Measurements from ENCODE around the gene CUEDC1.

The CUEDC1 gene

GRCh38 chr17:57885148-57885915 lies 69.9 kb downstream of the CUEDC1 start:
- Histone ChIP-seq H2AFZ (no peak overlapping the region), H3K27me3 (ENCODE audit: control insufficient read depth, insufficient read depth, low read length) (no peaks in the 10 kb centered on the region), H3K9ac (no peak overlapping the region), H3K79me2 (peaks cover 2% of the 10 kb centered on the region), H3K4me3 (ENCODE audit: low read depth, low read length) (no peak overlapping the region), H3K4me1 (peaks cover 7% of the 10 kb centered on the region), H3K36me3 (ENCODE audit: control insufficient read depth, insufficient read depth, low read length) (no peaks in the 10 kb centered on the region), H3K27ac (no peak overlapping the region), H3K9me3 (ENCODE audit: control insufficient read depth, low read length) (no peaks in the 10 kb centered on the region), H3K4me2 (ENCODE audit: low read length) (no peak overlapping the region)
- no peak for TF ChIP-seq CTCF (IDR thresholded peaks at IDR 0.05)

GRCh38 chr17:57881783-57882351 lies 73.3 kb downstream of the CUEDC1 start:
- no peak for TF ChIP-seq CTCF (IDR thresholded peaks at IDR 0.05)
- no peak overlapping the region for H3K9ac ChIP-seq

GRCh38 chr17:57881143-57881542 lies 74.1 kb downstream of the CUEDC1 start:
- peaks cover 2% of the 10 kb centered on the region for H3K79me2 ChIP-seq
- no peak for TF ChIP-seq CTCF (IDR thresholded peaks at IDR 0.05)
- H3K9me3 ChIP-seq (ENCODE audit: control insufficient read depth, low read length), result no peaks in the 10 kb centered on the region
- H3K4me1 ChIP-seq, result peaks cover 16% of the 10 kb centered on the region
- no peaks in the 10 kb centered on the region for H3K27me3 ChIP-seq (ENCODE audit: control insufficient read depth, insufficient read depth, low read length)
- no peak overlapping the region for H3K9ac ChIP-seq
- no peak overlapping the region for H3K4me3 ChIP-seq (ENCODE audit: low read depth, low read length)
- no peaks in the 10 kb centered on the region for H3K36me3 ChIP-seq (ENCODE audit: control insufficient read depth, insufficient read depth, low read length)
- H3K27ac ChIP-seq, result no peak overlapping the region
- H2AFZ ChIP-seq, result no peak overlapping the region
- no peak overlapping the region for H3K4me2 ChIP-seq (ENCODE audit: low read length)

More at GRCh38 chr17:57881783-57882351, 73.3 kb downstream of the CUEDC1 start:
- Histone ChIP-seq H3K79me2 (peaks cover 2% of the 10 kb centered on the region), H3K4me2 (ENCODE audit: low read length) (no peak overlapping the region), H3K27me3 (ENCODE audit: control insufficient read depth, insufficient read depth, low read length) (no peaks in the 10 kb centered on the region), H3K36me3 (ENCODE audit: control insufficient read depth, insufficient read depth, low read length) (no peaks in the 10 kb centered on the region), H2AFZ (no peak overlapping the region), H3K4me1 (peaks cover 16% of the 10 kb centered on the region), H3K9me3 (ENCODE audit: control insufficient read depth, low read length) (no peaks in the 10 kb centered on the region), H3K27ac (no peak overlapping the region), H3K4me3 (ENCODE audit: low read depth, low read length) (no peak overlapping the region)

GRCh38 chr17:57880086-57880456 lies 75.1 kb downstream of the CUEDC1 start:
- no peaks in the 10 kb centered on the region for H3K9me3 ChIP-seq (ENCODE audit: control insufficient read depth, low read length)
- H3K27ac ChIP-seq, result no peak overlapping the region
- H2AFZ ChIP-seq, result no peak overlapping the region
- no peak overlapping the region for H3K4me3 ChIP-seq (ENCODE audit: low read depth, low read length)
- no peak overlapping the region for H3K4me2 ChIP-seq (ENCODE audit: low read length)
- no peaks in the 10 kb centered on the region for H3K36me3 ChIP-seq (ENCODE audit: control insufficient read depth, insufficient read depth, low read length)
- H3K9ac ChIP-seq, result no peak overlapping the region
- no peaks in the 10 kb centered on the region for H3K79me2 ChIP-seq
- peaks cover 23% of the 10 kb centered on the region for H3K4me1 ChIP-seq
- H3K27me3 ChIP-seq (ENCODE audit: control insufficient read depth, insufficient read depth, low read length), result no peaks in the 10 kb centered on the region
- TF ChIP-seq CTCF (IDR thresholded peaks at IDR 0.05), result no peak

Measured in parathyroid adenoma (tissue), 2 donors.